T-helper 2 cell treated with Interferon-gamma antibody and Interleukin-4, amounts not matched to agents 5 μg/mL and 100 μg/mL, for 36 hours (primary cell): Measurements from ENCODE around the gene FFAR2.

ENCODE experiments used
- DNase-seq: peaks from one replicate; pipeline ENCODE4 v3.0.0; 2021; ENCODE audit warnings: low spot score
- H3K27ac Mint-ChIP-seq: one replicate; pipeline ENCODE4 v1.8.0; 2021; ENCODE audit warnings: mild to moderate bottlenecking, mixed read lengths
- H3K27me3 Mint-ChIP-seq: one replicate; pipeline ENCODE4 v1.8.0; 2021; ENCODE audit warnings: low read depth, mixed read lengths
- H3K36me3 Mint-ChIP-seq: one replicate; pipeline ENCODE4 v1.8.0; 2021; ENCODE audit warnings: low read depth, mixed read lengths
- H3K4me1 Mint-ChIP-seq: one replicate; pipeline ENCODE4 v1.8.0; 2021; ENCODE audit warnings: low read depth, mixed read lengths
- H3K4me3 Mint-ChIP-seq: one replicate; pipeline ENCODE4 v1.8.0; 2022; ENCODE audit warnings: mild to moderate bottlenecking, moderate library complexity, mixed read lengths
- H3K9me3 Mint-ChIP-seq: one replicate; pipeline ENCODE4 v1.8.0; 2021; ENCODE audit warnings: mixed read lengths

The FFAR2 gene

GRCh38 chr19:35435896-35436295, 12.2 kb upstream of the FFAR2 start:
- peak overlapping the region; percentile 59 for H3K4me3 Mint-ChIP-seq
- peak overlapping the region; percentile 62 for H3K27ac Mint-ChIP-seq
- peaks cover 26% of the 10 kb centered on the region for H3K4me1 Mint-ChIP-seq

GRCh38 chr19:35436477-35437405, 11.3 kb upstream of the FFAR2 start:
- Mint-ChIP-seq H3K27me3 (peaks cover 22% of the 10 kb centered on the region), H3K9me3 (peaks cover 7% of the 10 kb centered on the region), H3K27ac (peak overlapping the region; percentile 62), H3K4me3 (peak overlapping the region; percentile 59), H3K36me3 (no peaks in the 10 kb centered on the region), H3K4me1 (peaks cover 21% of the 10 kb centered on the region)
- DNase-seq, result peak; percentile 49

More at GRCh38 chr19:35435896-35436295, 12.2 kb upstream of the FFAR2 start:
- Mint-ChIP-seq H3K36me3 (no peaks in the 10 kb centered on the region), H3K9me3 (peaks cover 12% of the 10 kb centered on the region), H3K27me3 (peaks cover 23% of the 10 kb centered on the region)
- DNase-seq, result no peak

DNA sequence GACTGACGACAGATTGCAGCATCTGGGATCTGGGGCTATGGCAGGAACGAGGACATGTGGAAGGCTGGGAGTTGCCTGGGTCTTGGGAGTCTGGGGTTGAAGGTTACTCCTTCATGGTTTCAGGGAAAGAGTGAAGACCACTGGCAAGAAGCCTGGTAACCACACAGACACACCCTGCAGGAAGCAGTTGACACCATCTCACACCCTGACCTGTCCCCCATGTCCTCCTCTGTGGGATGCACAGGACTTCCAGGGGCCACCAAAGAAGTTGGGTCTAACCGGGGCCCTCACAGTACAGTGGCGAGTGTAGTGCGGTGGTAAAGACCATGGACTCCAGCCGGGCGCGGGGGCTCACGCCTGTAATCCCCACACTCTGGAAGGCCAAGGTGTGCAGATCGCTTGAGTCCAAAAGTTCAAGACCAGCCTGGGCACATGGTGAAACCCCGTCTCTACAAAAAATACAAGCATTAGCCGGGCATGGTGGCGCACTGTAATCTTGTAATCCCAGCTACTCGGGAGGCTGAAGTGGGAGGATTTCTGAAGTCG, 10.6 kb upstream of the FFAR2 start:
- H3K27ac Mint-ChIP-seq, result peak overlapping the region; percentile 12
- H3K4me1 Mint-ChIP-seq, result peaks cover 19% of the 10 kb centered on the region
- DNase-seq, result no peak
- H3K4me3 Mint-ChIP-seq, result peak overlapping the region; percentile 5
- H3K27me3 Mint-ChIP-seq, result peaks cover 16% of the 10 kb centered on the region
- H3K36me3 Mint-ChIP-seq, result no peaks in the 10 kb centered on the region
- no peaks in the 10 kb centered on the region for H3K9me3 Mint-ChIP-seq

DNA sequence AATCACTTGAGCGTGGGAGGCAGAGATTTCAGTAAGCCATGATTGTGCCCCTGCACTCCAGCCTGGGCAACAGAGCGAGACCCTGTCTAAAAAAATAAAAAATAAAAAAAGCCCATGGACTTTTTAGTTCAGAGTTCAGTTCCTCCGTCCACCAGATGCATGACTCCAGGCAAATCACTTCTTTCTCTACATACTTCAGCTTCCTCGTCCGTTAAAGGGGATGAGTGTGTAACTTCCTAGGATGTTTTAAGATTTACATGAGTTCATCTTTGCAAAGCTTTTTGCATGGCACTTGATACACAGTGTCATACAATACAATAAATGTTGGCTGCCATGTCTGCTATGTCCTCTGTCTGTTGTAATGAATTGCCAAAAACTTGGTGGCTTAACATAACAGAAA, 10.0 kb upstream of the FFAR2 start:
- Mint-ChIP-seq H3K36me3 (no peaks in the 10 kb centered on the region), H3K4me1 (peaks cover 19% of the 10 kb centered on the region), H3K9me3 (no peaks in the 10 kb centered on the region), H3K4me3 (no peak overlapping the region), H3K27me3 (peaks cover 9% of the 10 kb centered on the region), H3K27ac (no peak overlapping the region)
- DNase-seq, result no peak

- Mint-ChIP-seq H3K27me3 (peaks cover 8% of the 10 kb centered on the region), H3K4me3 (no peak overlapping the region), H3K36me3 (no peaks in the 10 kb centered on the region), H3K4me1 (peaks cover 19% of the 10 kb centered on the region), H3K9me3 (no peaks in the 10 kb centered on the region), H3K27ac (no peak overlapping the region)
- DNase-seq, result no peak
Measured at GRCh38 chr19:35438527-35438926, 9.5 kb upstream of the FFAR2 start.

DNA sequence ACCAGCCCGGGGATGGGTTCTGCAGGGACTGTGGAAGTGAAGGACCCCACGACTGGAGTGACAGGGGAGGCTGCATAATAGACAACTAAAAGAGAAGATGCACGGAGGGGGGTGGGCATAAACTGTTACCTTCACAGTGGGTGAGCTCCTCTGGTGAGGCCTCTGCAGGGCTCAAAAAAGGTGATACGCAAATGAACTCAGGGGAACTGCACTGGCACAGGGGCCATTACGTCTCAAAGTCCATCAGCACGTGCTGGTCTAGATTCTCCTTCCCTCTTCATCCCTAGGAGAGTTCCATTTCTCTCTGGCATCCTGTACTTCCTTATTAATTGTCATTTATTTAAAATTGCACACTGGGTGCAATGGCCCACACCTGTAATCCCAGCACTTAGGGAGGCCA, 8.1 kb upstream of the FFAR2 start:
- H3K27ac Mint-ChIP-seq, result no peak overlapping the region
- no peaks in the 10 kb centered on the region for H3K36me3 Mint-ChIP-seq
- H3K4me1 Mint-ChIP-seq, result peaks cover 20% of the 10 kb centered on the region
- peaks cover 8% of the 10 kb centered on the region for H3K27me3 Mint-ChIP-seq
- H3K9me3 Mint-ChIP-seq, result no peaks in the 10 kb centered on the region
- DNase-seq, result no peak
- no peak overlapping the region for H3K4me3 Mint-ChIP-seq

GRCh38 chr19:35442091-35442490, 6.0 kb upstream of the FFAR2 start:
- H3K36me3 Mint-ChIP-seq, result no peaks in the 10 kb centered on the region
- DNase-seq, result no peak
- peaks cover 19% of the 10 kb centered on the region for H3K4me1 Mint-ChIP-seq
- H3K27me3 Mint-ChIP-seq, result peaks cover 20% of the 10 kb centered on the region
- H3K27ac Mint-ChIP-seq, result no peak overlapping the region
- no peaks in the 10 kb centered on the region for H3K9me3 Mint-ChIP-seq
- H3K4me3 Mint-ChIP-seq, result no peak overlapping the region

GRCh38 chr19:35444735-35445134, 3.3 kb upstream of the FFAR2 start:
- Mint-ChIP-seq H3K27ac (peak overlapping the region; percentile 0), H3K27me3 (peaks cover 29% of the 10 kb centered on the region), H3K4me1 (peaks cover 22% of the 10 kb centered on the region), H3K36me3 (no peaks in the 10 kb centered on the region), H3K4me3 (no peak overlapping the region), H3K9me3 (no peaks in the 10 kb centered on the region)
- DNase-seq, result no peak

DNA sequence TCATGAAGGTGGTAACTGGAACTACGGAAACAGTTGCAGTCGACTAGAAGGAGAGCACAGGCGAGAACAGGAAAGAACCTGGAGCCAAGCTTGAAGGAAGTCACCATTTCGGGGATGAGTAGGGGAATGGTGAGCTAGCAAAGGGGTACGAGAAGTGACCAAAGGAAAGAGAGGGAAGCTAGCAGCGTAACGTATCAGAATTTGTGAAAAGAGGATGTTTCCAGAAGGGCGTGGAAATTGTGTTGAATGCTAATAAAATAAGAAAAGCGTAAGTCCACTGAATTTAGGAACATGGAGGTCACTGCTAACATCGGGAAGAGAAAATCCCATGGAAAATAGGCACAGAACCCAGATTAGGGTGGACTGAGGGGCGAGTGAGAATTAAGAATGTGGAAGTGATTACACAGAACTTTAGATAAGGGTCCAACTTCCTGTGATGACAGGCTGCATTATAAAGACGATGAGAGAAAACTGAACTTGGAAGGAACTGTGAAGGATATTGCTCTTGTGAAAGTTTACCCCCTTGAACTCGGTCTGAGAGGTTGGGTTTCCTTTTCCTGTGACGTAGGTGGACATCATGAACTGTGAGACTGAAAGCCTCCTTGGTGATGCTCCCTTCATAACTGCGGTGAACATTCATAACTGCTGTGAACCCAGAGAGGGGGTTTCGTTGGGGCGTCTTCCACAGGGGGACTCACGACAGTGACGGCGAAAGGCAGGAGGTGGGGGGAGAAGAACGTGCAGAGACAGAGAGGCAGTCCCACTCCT, 2.0 kb upstream of the FFAR2 start:
- H3K27me3 Mint-ChIP-seq, result peaks cover 33% of the 10 kb centered on the region
- no peaks in the 10 kb centered on the region for H3K36me3 Mint-ChIP-seq
- DNase-seq, result peak; percentile 32
- H3K4me3 Mint-ChIP-seq, result peak overlapping the region; percentile 16
- peaks cover 25% of the 10 kb centered on the region for H3K4me1 Mint-ChIP-seq
- H3K27ac Mint-ChIP-seq, result peak overlapping the region; percentile 2
- no peaks in the 10 kb centered on the region for H3K9me3 Mint-ChIP-seq

- no peaks in the 10 kb centered on the region for H3K9me3 Mint-ChIP-seq
- no peaks in the 10 kb centered on the region for H3K36me3 Mint-ChIP-seq
- peaks cover 39% of the 10 kb centered on the region for H3K4me1 Mint-ChIP-seq
- no peak for DNase-seq
- H3K27me3 Mint-ChIP-seq, result peaks cover 41% of the 10 kb centered on the region
- H3K4me3 Mint-ChIP-seq, result no peak overlapping the region
- no peak overlapping the region for H3K27ac Mint-ChIP-seq
Measured at GRCh38 chr19:35449359-35450043, 1.4 kb downstream of the FFAR2 start.

GRCh38 chr19:35451338-35452096, 3.5 kb downstream of the FFAR2 start:
- peaks cover 34% of the 10 kb centered on the region for H3K27me3 Mint-ChIP-seq
- H3K36me3 Mint-ChIP-seq, result peaks cover 2% of the 10 kb centered on the region
- H3K4me3 Mint-ChIP-seq, result peak overlapping the region; percentile 16
- H3K9me3 Mint-ChIP-seq, result no peaks in the 10 kb centered on the region
- H3K27ac Mint-ChIP-seq, result peak overlapping the region; percentile 46
- peak; percentile 68 for DNase-seq
- H3K4me1 Mint-ChIP-seq, result peaks cover 33% of the 10 kb centered on the region

DNA sequence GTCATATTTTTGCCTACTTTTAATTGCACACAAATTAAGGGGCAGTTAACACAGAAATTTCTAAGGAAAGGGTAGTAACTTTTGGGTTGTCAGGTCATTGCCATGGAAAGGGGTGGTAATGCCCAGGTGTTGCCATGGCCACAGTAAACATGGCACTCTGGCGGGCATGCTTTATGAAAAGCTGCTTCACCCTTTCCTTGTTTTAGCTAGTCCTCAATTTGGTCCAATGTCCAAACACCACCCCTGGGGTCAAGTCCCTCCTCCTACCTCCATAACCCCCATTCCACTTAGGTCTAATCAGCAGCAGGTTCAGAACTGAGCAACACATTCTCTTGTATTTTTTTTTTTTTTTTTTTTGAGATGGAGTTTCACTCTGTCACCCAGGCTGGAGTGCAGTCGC, 6.6 kb downstream of the FFAR2 start:
- peaks cover 2% of the 10 kb centered on the region for H3K36me3 Mint-ChIP-seq
- peaks cover 46% of the 10 kb centered on the region for H3K4me1 Mint-ChIP-seq
- H3K27me3 Mint-ChIP-seq, result peaks cover 14% of the 10 kb centered on the region
- no peak overlapping the region for H3K27ac Mint-ChIP-seq
- H3K4me3 Mint-ChIP-seq, result no peak overlapping the region
- no peaks in the 10 kb centered on the region for H3K9me3 Mint-ChIP-seq
- no peak for DNase-seq

DNA sequence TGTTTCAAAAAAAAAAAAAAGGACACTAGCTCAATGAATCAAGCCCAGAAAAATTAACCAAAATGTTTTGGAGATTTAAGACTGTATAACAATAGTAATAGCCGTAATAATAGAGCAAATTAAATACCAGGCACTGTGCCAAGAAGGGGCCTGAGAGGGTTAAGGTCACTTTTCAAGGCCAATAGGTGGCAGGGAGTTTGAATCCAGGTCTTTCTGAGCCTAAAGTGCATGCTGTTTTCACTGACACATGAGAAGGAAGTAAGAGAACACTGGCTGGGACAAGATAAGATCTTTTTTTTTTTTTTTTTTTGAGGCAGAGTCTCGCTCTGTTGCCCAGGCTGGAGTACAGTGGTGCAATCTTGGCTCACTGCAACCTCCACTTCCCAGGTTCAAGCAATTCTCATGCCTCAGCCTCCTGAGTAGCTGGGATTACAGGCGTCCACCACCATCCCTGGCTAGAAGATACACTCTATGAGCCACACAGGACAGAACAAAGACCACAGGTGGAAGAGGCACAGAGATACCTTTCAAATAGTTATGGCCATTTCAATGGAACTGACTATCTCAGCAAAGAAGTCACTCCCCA, 7.7 kb downstream of the FFAR2 start:
- peaks cover 2% of the 10 kb centered on the region for H3K36me3 Mint-ChIP-seq
- no peak for DNase-seq
- no peak overlapping the region for H3K4me3 Mint-ChIP-seq
- H3K9me3 Mint-ChIP-seq, result no peaks in the 10 kb centered on the region
- peaks cover 8% of the 10 kb centered on the region for H3K27me3 Mint-ChIP-seq
- peaks cover 49% of the 10 kb centered on the region for H3K4me1 Mint-ChIP-seq
- H3K27ac Mint-ChIP-seq, result peak overlapping the region; percentile 8
